Natural killer cell (primary cell): ENCODE data around the gene SMARCD1. TPM values are rescaled to one million over a fixed set of nuclear protein-coding genes. Genes with fewer than 3 reads are reported as not detected.

Experiments used
- ATAC-seq, 3 donors: fragments of 150-1000 bp in 2 of 3; fragments of 200-7000 bp in 1 of 3; cut with Tn5 transposase; 1 replicate in 1 of 3; 2 replicates in 2 of 3; pipeline ENCODE4 v1.10.0; 2021; ENCODE audit warnings: mild to moderate bottlenecking in 2 of 3, moderate library complexity in 2 of 3
- DNase-seq, 2 donors: peaks; one replicate each; pipeline versions ENCODE4 v3.0.0 to v3.0.0-alpha.2; 2013 to 2021; ENCODE audit warnings: mixed read lengths in 1 of 2
- H3K27ac ChIP-seq: one replicate; pipeline ENCODE4 v1.5.1; 2013; ENCODE audit warnings: mild to moderate bottlenecking, low read length
- H3K27me3 ChIP-seq: one replicate; pipeline ENCODE4 v1.6.1; 2013; ENCODE audit warnings: low read length; ENCODE audit not compliant: control insufficient read depth, insufficient read depth
- H3K36me3 ChIP-seq: one replicate; pipeline ENCODE4 v1.6.1; 2013; ENCODE audit warnings: low read length; ENCODE audit not compliant: control insufficient read depth, insufficient read depth
- H3K4me1 ChIP-seq: one replicate; pipeline ENCODE4 v1.6.1; 2013; ENCODE audit warnings: low read length; ENCODE audit not compliant: control insufficient read depth, insufficient read depth
- H3K4me3 ChIP-seq: one replicate; pipeline ENCODE4 v1.5.1; 2013; ENCODE audit warnings: low read length
- H3K9me3 ChIP-seq: one replicate; pipeline ENCODE4 v1.6.1; 2013; ENCODE audit warnings: low read length; ENCODE audit not compliant: control insufficient read depth, insufficient read depth
- H3K27ac Mint-ChIP-seq, 2 donors: one replicate each; pipeline ENCODE4 v1.8.0; 2022; ENCODE audit warnings: mild to moderate bottlenecking in 2 of 2, mixed read lengths in 2 of 2, moderate library complexity in 1 of 2
- H3K27me3 Mint-ChIP-seq, 2 donors: one replicate each; pipeline ENCODE4 v1.8.0; 2022; ENCODE audit warnings: low read depth in 2 of 2, mixed read lengths in 2 of 2
- H3K36me3 Mint-ChIP-seq: one replicate; pipeline ENCODE4 v1.8.0; 2022; ENCODE audit warnings: mixed read lengths
- H3K4me1 Mint-ChIP-seq, 2 donors: one replicate each; pipeline ENCODE4 v1.8.0; 2022; ENCODE audit warnings: mixed read lengths in 2 of 2
- H3K4me3 Mint-ChIP-seq: one replicate; pipeline ENCODE4 v1.8.0; 2022; ENCODE audit warnings: mild to moderate bottlenecking, moderate library complexity, mixed read lengths
- H3K9me3 Mint-ChIP-seq, 2 donors: one replicate each; pipeline ENCODE4 v1.8.0; 2022; ENCODE audit warnings: mixed read lengths in 2 of 2
- CTCF ChIP-seq: fragments of 200-600 bp; IDR thresholded peaks from one replicate; pipeline ENCODE4 v1.8.0; 2022; ENCODE audit warnings: antibody characterized with exemption
- WGBS: methylation state at CpG from one replicate; pipeline ENCODE4 v1.1.7; 2013; ENCODE audit warnings: missing lambda C conversion rate; ENCODE audit not compliant: insufficient coverage; 5-methylcytosine and 5-hydroxymethylcytosine counted together
- intact Hi-C: fragments of 100-400 bp; cut with micrococcal nuclease; formaldehyde crosslinking; loops from one replicate; pipeline ENCODE4 v1.14.2; 2022
- total RNA-seq, 4 donors: library from RNA; stranded (reverse); fragments of 120-200 nt in 1 of 4; gene quantifications; one replicate each; pipeline versions ENCODE4 v1.2.3 to v1.2.4, GENCODE V29; 2013 to 2022

Gene SMARCD1
- total RNA-seq, 3 donors from 2014 or later (not counting 1 experiment from before 2014, with no cell fraction given) = 81.3 to 97.0 (median 88.6) TPM

GRCh38 chr12:50111693-50112455 is 26.7 kb downstream of the SMARCD1 start, which contains the start of gene COX14:
COX14 (plus strand) TSS chr12:50112236; CDS start chr12:50120044, 7,808 bp downstream.
- peak within 1 kb of the TSS; percentile 89 to 96 for H3K27ac Mint-ChIP-seq
- intact Hi-C loops = loop anchor here (1.0 to 5.0 kb wide), 4 partner anchors 27 to 370 kb away; partner anchors contain the start of genes CERS5, RACGAP1, SMARCD1 and TMBIM6
- peaks cover 9% of the 10 kb centered on the region for H3K36me3 ChIP-seq
- no peaks in the 10 kb centered on the region for H3K9me3 ChIP-seq
- no peaks in the 10 kb centered on the region for H3K27me3 ChIP-seq
- WGBS = under 1% methylated on average over 59 of the region's 59 CpGs
- no peaks in the 10 kb centered on the region for H3K27me3 Mint-ChIP-seq
- H3K4me1 ChIP-seq = peaks cover 33% of the 10 kb centered on the region
- peak; percentile 89 for TF ChIP-seq CTCF
- H3K4me3 ChIP-seq = peak within 1 kb of the TSS; percentile 97
- peak within 1 kb of the TSS; percentile 93 for H3K27ac ChIP-seq
- DNase-seq (peak; percentile 99 to 100), ATAC-seq (peak; percentile 83 to 93 (median 85))
- no peaks in the 10 kb centered on the region for H3K36me3 Mint-ChIP-seq
- peaks cover 28 to 37% of the 10 kb centered on the region in 2 donors for H3K4me1 Mint-ChIP-seq
- peak within 1 kb of the TSS; percentile 99 for H3K4me3 Mint-ChIP-seq
- no peaks in the 10 kb centered on the region for H3K9me3 Mint-ChIP-seq

GRCh38 chr12:50112456-50113218 is 27.5 kb downstream of the SMARCD1 start:
- no peaks in the 10 kb centered on the region for H3K9me3 Mint-ChIP-seq
- peak overlapping the region; percentile 99 for H3K4me3 Mint-ChIP-seq
- H3K9me3 ChIP-seq = no peaks in the 10 kb centered on the region
- H3K27ac ChIP-seq = peak overlapping the region; percentile 93
- DNase-seq (no peak), ATAC-seq (no peak)
- H3K4me3 ChIP-seq = peak overlapping the region; percentile 97
- peak overlapping the region; percentile 89 to 96 for H3K27ac Mint-ChIP-seq
- peaks cover 12% of the 10 kb centered on the region for H3K36me3 ChIP-seq
- H3K27me3 ChIP-seq = no peaks in the 10 kb centered on the region
- H3K4me1 ChIP-seq = peaks cover 33% of the 10 kb centered on the region
- no peaks in the 10 kb centered on the region for H3K36me3 Mint-ChIP-seq
- intact Hi-C loops = loop anchor here (1.0 to 5.0 kb wide), 2 partner anchors 55 to 370 kb away; partner anchors contain the start of genes CERS5 and TMBIM6
- no peaks in the 10 kb centered on the region for H3K27me3 Mint-ChIP-seq
- H3K4me1 Mint-ChIP-seq = peaks cover 28 to 44% of the 10 kb centered on the region in 2 donors
- WGBS = 19% methylated on average over 26 of the region's 26 CpGs
- no peak for TF ChIP-seq CTCF

GRCh38 chr12:50117057-50117622 is 32.0 kb downstream of the SMARCD1 start:
- peaks cover 19% of the 10 kb centered on the region for H3K4me1 ChIP-seq
- Mint-ChIP-seq H3K4me1 (peaks cover 37 to 47% of the 10 kb centered on the region in 2 donors), H3K9me3 (no peaks in the 10 kb centered on the region), H3K27me3 (no peaks in the 10 kb centered on the region), H3K4me3 (no peak overlapping the region), H3K36me3 (no peaks in the 10 kb centered on the region), H3K27ac (peak overlapping the region in 1 of 2 donors; percentile 31)
- no peaks in the 10 kb centered on the region for H3K9me3 ChIP-seq
- no peak for DNase-seq
- H3K36me3 ChIP-seq = peaks cover 36% of the 10 kb centered on the region
- 94% methylated on average over 6 of the region's 6 CpGs for WGBS
- intact Hi-C loops = no loop called here
- H3K4me3 ChIP-seq = no peak overlapping the region
- TF ChIP-seq CTCF = no peak
- no peak for ATAC-seq
- no peaks in the 10 kb centered on the region for H3K27me3 ChIP-seq
- no peak overlapping the region for H3K27ac ChIP-seq
